ENCODE results near the gene VDAC1.
"Not testable (repeated sequence)": the region's sequence is repeated elsewhere in the genome, so short reads cannot be mapped to it uniquely, and the experiment has no call there.

VDAC1 gene

GRCh38 chr5:133994297-133994989 lies 10.3 kb downstream of the VDAC1 start:
- DNase-seq, result no peak

- no peak for DNase-seq
These were observed 11.4 kb downstream of the VDAC1 start for GRCh38 chr5:133993185-133993936.

- DNase-seq, result no peak
These were observed 12.2 kb downstream of the VDAC1 start for GRCh38 chr5:133992429-133993155.

- no peak for DNase-seq
These were observed 13.4 kb downstream of the VDAC1 start for GRCh38 chr5:133991171-133991910.

GRCh38 chr5:133990396-133990795 lies 14.4 kb downstream of the VDAC1 start:
- no peak for DNase-seq

- no peak for DNase-seq
These were observed 19.1 kb downstream of the VDAC1 start for GRCh38 chr5:133985540-133986180.

GRCh38 chr5:133983674-133984073 lies 21.1 kb downstream of the VDAC1 start:
- DNase-seq, result no peak

- no peak for DNase-seq
These were observed 23.1 kb downstream of the VDAC1 start for GRCh38 chr5:133981714-133982113.

- no peak for DNase-seq
These were observed 24.1 kb downstream of the VDAC1 start for GRCh38 chr5:133980652-133981051.

- no peak for DNase-seq
These were observed 25.8 kb downstream of the VDAC1 start for GRCh38 chr5:133978943-133979342.

- no peak for DNase-seq
These were observed 26.9 kb downstream of the VDAC1 start for GRCh38 chr5:133977858-133978257.

GRCh38 chr5:133977161-133977787 lies 27.5 kb downstream of the VDAC1 start:
- no peak for DNase-seq

GRCh38 chr5:133975546-133975945 lies 29.2 kb downstream of the VDAC1 start:
- not testable (repeated sequence) for DNase-seq

- no peak for DNase-seq
These were observed 30.6 kb downstream of the VDAC1 start for GRCh38 chr5:133974142-133974541.

GRCh38 chr5:133970325-133970909 lies 34.4 kb downstream of the VDAC1 start:
- DNase-seq, result no peak

GRCh38 chr5:133969654-133970324 lies 35.0 kb downstream of the VDAC1 start:
- no peak for DNase-seq

GRCh38 chr5:133968204-133968980 lies 36.4 kb downstream of the VDAC1 start, which contains the start of gene C5orf15:
Gene C5orf15 (minus strand): TSS chr5:133968625. CDS start chr5:133968584, 41 bp downstream.
- peak; percentile 97 for DNase-seq

- DNase-seq, result no peak
These were observed 37.0 kb downstream of the VDAC1 start for GRCh38 chr5:133967698-133968203.

- no peak for DNase-seq
These were observed 37.7 kb downstream of the VDAC1 start for GRCh38 chr5:133967124-133967523.

GRCh38 chr5:133966090-133966489 lies 38.7 kb downstream of the VDAC1 start:
- DNase-seq, result no peak
